Daoy (cell line): ENCODE results near the gene SAXO1. TPM values are rescaled to one million over a fixed set of nuclear protein-coding genes. Genes with fewer than 3 reads are reported as not detected.
"Not testable (repeated sequence)": the region's sequence is repeated elsewhere in the genome, so short reads cannot be mapped to it uniquely, and the experiment has no call there.

ENCODE experiments used
- DNase-seq: peaks from one replicate; pipeline ENCODE4 v3.0.0-alpha.2; 2015; ENCODE audit warnings: low read depth
- total RNA-seq: library from RNA; depleted of rRNA; stranded (reverse); fragments of >200 nt; shearing (Covaris generic); gene quantifications from 2 replicates; pipeline ENCODE4 v1.2.3, GENCODE V29; 2014; rRNA removed

Gene SAXO1
- not detected in 2 replicates for total RNA-seq

GRCh38 chr9:19033015-19033414, at the start of gene SAXO1:
SAXO1 (minus strand) TSS chr9:19033209; CDS start chr9:19032908, 301 bp downstream.
- DNase-seq, result no peak

- no peak for DNase-seq
Measured at GRCh38 chr9:19074836-19075235, 41.8 kb upstream of the SAXO1 start.

- no peak for DNase-seq
Measured at GRCh38 chr9:19074229-19074628, 41.2 kb upstream of the SAXO1 start.

- no peak for DNase-seq
Measured at GRCh38 chr9:19057033-19057432, 24.0 kb upstream of the SAXO1 start.

- no peak for DNase-seq
Measured at GRCh38 chr9:19050637-19051591, 17.9 kb upstream of the SAXO1 start.

GRCh38 chr9:19049917-19050636, 17.1 kb upstream of the SAXO1 start:
- DNase-seq, result peak; percentile 5

- DNase-seq, result peak; percentile 92
Measured at GRCh38 chr9:19048966-19049916, 16.2 kb upstream of the SAXO1 start, which contains the start of gene RRAGA. RRAGA (plus strand) TSS chr9:19049427; CDS start chr9:19049660, 233 bp downstream.

- DNase-seq, result no peak
Measured at GRCh38 chr9:19036611-19037010, 3.6 kb upstream of the SAXO1 start.

- no peak for DNase-seq
Measured at GRCh38 chr9:19032406-19032805, 603 bp downstream of the SAXO1 start.

GRCh38 chr9:19030899-19031298, 2.1 kb downstream of the SAXO1 start:
- no peak for DNase-seq

- peak; percentile 43 for DNase-seq
Measured at GRCh38 chr9:19028835-19029451, 4.1 kb downstream of the SAXO1 start.

GRCh38 chr9:19027825-19028224, 5.2 kb downstream of the SAXO1 start:
- no peak for DNase-seq

GRCh38 chr9:19026375-19026774, 6.6 kb downstream of the SAXO1 start:
- DNase-seq, result no peak

GRCh38 chr9:19023078-19023477, 9.9 kb downstream of the SAXO1 start:
- no peak for DNase-seq

GRCh38 chr9:19022206-19022605, 10.8 kb downstream of the SAXO1 start:
- DNase-seq, result no peak

- not testable (repeated sequence) for DNase-seq
Measured at GRCh38 chr9:19021649-19022048, 11.4 kb downstream of the SAXO1 start.

GRCh38 chr9:19020886-19021455, 12.0 kb downstream of the SAXO1 start:
- DNase-seq, result no peak

GRCh38 chr9:19018201-19018600, 14.8 kb downstream of the SAXO1 start:
- DNase-seq, result no peak

- DNase-seq, result no peak
Measured at GRCh38 chr9:19009391-19009965, 23.5 kb downstream of the SAXO1 start.

- no peak for DNase-seq
Measured at GRCh38 chr9:19000133-19000532, 32.9 kb downstream of the SAXO1 start.
